Epithelial cell of esophagus (primary cell): ENCODE measurements around the gene SSC5D.

Experiments used
- DNase-seq: peaks from one replicate; pipeline ENCODE4 v3.0.0; 2010; ENCODE audit warnings: low read depth
- H3K4me3 ChIP-seq: 2 replicates; pipeline ENCODE4 v1.5.1; 2011; ENCODE audit warnings: mild to moderate bottlenecking, low read length, control low read depth
- CTCF ChIP-seq: IDR thresholded peaks from 2 replicates; pipeline ENCODE4 v1.5.1; 2011; ENCODE audit warnings: low read depth, mild to moderate bottlenecking, low read length, control low read depth, inconsistent platforms; ENCODE audit not compliant: insufficient read depth; ENCODE audit errors: missing control alignments

Gene SSC5D

GRCh38 chr19:55481148-55481793, 7.0 kb upstream of the SSC5D start:
- DNase-seq = no peak
- TF ChIP-seq CTCF = no peak
- no peak overlapping the region for H3K4me3 ChIP-seq

GRCh38 chr19:55481794-55482155, 6.5 kb upstream of the SSC5D start:
- no peak overlapping the region for H3K4me3 ChIP-seq
- DNase-seq = no peak
- no peak for TF ChIP-seq CTCF

GRCh38 chr19:55482156-55482961, 5.9 kb upstream of the SSC5D start:
- no peak for TF ChIP-seq CTCF
- H3K4me3 ChIP-seq = no peak overlapping the region
- DNase-seq = no peak

- no peak for DNase-seq
- TF ChIP-seq CTCF = no peak
- no peak overlapping the region for H3K4me3 ChIP-seq
Observed at GRCh38 chr19:55482967-55483705, 5.1 kb upstream of the SSC5D start.

- peak overlapping the region; percentile 69 for H3K4me3 ChIP-seq
Observed at GRCh38 chr19:55483706-55484592, 4.3 kb upstream of the SSC5D start.

More at GRCh38 chr19:55483706-55484592, 4.3 kb upstream of the SSC5D start:
- no peak for DNase-seq
- no peak for TF ChIP-seq CTCF
